GM08714 (cell line): Measurements from ENCODE around the gene IFNE.
"Not testable (repeated sequence)": the region's sequence is repeated elsewhere in the genome, so short reads cannot be mapped to it uniquely, and the experiment has no call there.

ENCODE experiments used
- H3K4me3 ChIP-seq: fragments of 200-500 bp; sonication (Bioruptor generic); 2 replicates; pipeline ENCODE4 v1.5.1; 2014; ENCODE audit warnings: mild to moderate bottlenecking, low read length, inconsistent platforms
- ZNF274 ChIP-seq: IDR thresholded peaks from 2 replicates; pipeline ENCODE4 v1.6.1; 2012; ENCODE audit warnings: mild to moderate bottlenecking, low read depth, low read length

Gene IFNE

DNA sequence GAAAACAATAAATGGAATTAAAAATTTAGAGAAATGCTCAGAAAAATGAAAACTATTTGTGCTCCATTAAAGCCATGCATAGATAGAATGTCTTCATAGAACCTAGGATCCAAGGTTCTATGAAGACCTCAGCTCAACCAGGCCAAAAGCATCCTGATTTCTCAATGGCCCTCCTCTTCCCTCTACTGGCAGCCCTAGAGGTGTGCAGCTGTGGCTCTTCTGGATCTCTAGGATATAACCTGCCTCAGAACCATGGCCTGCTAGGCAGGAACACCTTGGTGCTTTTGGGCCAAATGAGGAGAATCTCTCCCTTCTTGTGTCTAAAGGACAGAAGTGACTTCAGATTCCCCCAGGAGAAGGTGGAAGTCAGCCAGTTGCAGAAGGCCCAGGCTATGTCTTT is 26.8 kb downstream of the IFNE start:
- no peak for TF ChIP-seq ZNF274
- no peak overlapping the region for H3K4me3 ChIP-seq

DNA sequence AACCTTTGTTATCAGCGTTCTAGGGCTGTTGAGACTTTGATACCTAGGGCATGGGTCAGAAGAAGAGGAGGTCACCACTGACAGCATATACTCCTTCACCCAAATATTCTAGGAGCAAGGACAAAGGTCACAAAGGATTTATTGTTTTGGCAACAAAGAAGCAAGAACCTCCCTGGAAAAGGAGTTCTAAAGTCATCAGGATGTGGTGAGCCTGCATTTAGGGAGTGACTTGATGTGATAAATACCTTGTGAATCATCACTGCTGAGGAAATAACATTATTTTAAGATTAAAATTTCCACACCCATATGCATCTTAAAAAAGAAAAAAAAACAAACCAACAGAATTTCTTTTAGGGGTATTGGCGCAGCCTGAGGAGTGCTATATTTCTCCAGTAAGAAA is 28.0 kb downstream of the IFNE start:
- no peak overlapping the region for H3K4me3 ChIP-seq
- TF ChIP-seq ZNF274: no peak

DNA sequence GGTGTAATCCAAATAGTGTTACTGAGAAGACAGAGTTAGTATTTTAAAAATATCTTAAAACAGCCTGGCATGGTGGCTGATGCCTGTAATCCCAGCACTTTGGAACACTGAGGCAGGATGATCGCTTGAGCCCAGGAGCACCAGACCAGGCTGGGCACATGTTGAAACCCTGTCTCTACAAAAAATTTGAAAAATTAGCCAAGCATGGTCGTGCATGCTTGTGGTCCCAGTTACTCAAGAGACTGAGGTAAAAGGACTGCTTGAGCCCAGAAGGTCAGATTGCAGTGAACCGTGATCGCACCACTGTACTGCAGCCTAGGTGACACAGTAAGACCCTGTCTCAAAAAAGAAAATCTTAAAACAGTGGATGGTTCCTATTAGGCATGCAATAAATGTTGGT is 29.4 kb downstream of the IFNE start:
- TF ChIP-seq ZNF274: no peak

DNA sequence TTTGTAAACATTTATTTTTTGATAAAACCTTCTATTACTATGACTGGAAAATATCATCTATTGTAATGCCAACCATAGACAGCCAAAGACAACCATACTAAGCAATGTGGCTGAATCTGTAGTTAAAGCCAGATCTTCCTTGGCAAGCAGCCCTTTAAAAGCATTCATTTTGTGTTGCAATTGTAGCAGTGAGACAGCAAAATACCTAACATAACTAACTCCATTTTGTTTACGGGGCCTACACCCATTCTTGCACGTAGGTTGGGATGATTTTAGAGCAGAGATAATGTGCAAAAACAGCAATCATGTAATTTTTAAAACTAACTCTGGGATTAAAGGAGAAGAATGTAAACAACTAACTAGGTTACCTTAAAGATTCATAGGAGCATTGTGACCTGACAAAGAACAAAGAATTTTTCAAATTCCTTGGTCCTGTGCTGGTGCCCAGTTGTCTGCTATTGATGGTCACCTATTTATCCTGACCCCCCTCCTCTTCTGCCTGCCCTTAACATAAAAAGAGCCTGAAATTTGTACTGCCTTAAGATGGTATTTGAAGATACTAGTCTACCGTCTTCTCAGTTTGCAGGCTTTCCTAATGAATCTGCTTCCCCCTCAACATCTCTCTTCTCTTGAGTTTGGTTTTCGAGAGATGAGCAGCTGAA is 31.2 kb downstream of the IFNE start:
- no peak for TF ChIP-seq ZNF274
- no peak overlapping the region for H3K4me3 ChIP-seq

More for the DNA sequence above, 29.4 kb downstream of the IFNE start:
- no peak overlapping the region for H3K4me3 ChIP-seq

DNA sequence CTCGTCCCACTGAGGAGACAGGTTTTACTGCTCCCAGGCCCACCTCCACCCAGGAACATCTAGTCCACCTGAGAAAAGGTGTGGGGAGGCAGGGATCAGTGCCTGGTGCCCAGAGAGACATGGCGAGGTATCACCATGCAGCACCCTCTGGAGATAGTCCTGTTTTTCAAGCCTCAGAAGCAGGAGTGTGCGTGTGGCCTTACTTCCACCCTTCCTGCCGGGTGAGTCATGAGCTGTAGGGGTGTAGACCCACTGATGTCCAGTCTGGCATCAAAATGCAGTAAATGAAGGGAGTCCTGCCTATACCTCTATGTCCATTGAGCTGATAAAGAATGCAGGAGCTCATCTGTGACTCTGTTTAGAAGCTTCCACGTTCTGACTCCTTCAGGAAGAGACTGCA is 32.8 kb downstream of the IFNE start:
- not testable (repeated sequence) for H3K4me3 ChIP-seq

DNA sequence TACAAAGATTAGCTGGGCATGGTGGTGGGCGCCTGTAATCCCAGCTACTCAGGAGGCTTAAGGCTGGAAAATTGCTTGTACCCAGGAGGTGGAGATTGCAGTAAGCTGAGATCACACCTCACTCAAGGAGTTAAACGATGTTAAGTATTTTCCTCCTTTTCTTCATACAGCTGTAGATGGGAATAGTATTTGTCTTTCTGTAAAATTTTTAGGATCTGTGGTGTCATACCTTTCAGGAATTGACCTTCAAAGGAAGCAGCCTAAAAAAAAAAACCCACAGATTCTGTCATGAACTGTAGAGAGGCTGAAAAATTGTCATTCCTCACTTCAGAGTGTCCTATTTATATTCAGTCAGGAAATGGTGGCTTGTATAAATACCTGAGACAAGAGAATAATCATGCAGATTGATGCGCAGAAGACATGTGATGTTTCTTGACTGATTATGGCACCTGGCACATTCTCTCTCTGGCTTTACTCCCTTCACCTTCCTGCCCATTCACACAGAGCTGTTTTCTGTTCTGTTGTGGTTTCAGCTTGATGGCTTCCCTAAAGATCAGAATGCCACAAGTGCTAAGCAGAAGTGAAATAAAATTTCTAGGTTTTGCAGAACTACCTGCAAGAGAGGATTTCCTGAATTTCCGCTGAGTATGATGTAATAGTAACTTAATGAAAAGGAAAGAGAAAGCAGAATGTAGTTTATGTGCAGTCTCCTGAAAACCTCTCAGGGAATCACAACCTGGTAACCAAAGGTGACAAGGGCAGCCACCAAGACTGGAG is 38.1 kb downstream of the IFNE start:
- H3K4me3 ChIP-seq: no peak overlapping the region; the same call in 1 of the 2 replicates
- no peak for TF ChIP-seq ZNF274

DNA sequence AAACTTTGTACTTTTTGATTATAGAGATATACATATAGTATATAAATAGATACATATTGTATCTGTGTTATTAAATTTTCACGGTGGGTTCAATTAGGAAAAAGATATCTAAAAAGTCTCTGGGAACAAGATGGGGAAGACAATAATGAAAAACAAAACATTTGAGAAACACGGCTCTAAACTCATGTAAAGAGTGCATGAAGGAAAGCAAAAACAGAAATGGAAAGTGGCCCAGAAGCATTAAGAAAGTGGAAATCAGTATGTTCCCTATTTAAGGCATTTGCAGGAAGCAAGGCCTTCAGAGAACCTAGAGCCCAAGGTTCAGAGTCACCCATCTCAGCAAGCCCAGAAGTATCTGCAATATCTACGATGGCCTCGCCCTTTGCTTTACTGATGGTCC is 42.0 kb downstream of the IFNE start, which contains the start of gene IFNA1:
IFNA1 (plus strand) TSS at position 301 of the 400 bp plus-strand sequence; CDS start at position 370, 69 bp downstream.
- TF ChIP-seq ZNF274: no peak
- no peak within 1 kb of the TSS for H3K4me3 ChIP-seq

DNA sequence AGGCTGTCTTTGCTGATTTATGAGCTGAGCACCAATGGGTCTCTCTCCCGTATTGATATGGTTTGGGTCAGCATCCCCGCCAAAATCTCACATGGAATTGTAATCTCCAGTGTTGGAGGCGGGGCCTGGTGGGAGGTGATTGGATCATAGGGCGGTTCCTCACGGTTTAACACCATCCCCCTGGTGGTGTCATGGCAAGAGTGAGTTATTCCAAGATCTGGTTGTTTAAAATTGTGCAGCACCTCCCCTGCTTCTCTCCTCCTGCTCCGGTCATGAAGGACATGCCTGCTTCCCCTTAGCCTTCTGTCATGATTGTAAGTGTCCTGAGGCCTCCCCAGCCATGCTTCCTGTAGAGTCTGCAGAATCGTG is 47.1 kb downstream of the IFNE start:
- H3K4me3 ChIP-seq: not testable (repeated sequence)

DNA sequence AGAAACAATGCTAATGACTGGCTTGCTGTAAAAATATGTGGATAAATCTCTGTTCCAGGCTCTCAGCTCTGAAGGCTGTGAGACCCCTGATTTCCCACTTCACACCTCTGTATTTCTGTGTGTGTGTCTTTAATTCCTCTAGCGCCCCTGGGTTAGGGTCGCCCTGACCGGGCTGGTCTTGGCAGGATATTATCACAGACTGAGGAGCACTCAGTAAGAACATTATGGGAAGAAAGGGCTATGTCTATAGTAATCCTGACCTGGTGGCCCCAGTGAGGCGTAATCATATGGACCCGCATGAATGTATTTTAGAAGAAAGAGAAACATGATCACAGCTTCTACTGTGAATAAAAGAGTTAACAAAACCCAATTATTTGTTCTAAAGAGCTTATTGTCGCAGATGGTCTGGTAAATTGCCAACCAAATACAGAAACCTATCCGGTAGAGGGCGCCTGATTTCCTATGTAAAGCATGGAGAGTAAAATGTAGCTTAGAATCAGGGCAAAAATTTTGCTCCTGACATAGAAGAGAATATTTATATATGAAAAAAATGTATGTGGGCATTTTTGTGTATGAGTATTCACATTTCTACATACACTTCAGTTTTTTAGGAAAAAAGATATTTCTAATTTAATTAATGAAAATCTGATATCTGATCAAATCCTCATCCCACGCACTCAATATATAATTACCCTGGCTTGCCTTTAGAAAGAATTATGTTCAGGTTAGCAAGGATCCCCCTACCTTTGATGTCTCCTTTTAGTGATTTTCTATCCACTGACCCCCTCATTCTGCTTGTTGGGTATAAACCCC is 47.7 kb downstream of the IFNE start:
- no peak for TF ChIP-seq ZNF274
- H3K4me3 ChIP-seq: no peak overlapping the region

DNA sequence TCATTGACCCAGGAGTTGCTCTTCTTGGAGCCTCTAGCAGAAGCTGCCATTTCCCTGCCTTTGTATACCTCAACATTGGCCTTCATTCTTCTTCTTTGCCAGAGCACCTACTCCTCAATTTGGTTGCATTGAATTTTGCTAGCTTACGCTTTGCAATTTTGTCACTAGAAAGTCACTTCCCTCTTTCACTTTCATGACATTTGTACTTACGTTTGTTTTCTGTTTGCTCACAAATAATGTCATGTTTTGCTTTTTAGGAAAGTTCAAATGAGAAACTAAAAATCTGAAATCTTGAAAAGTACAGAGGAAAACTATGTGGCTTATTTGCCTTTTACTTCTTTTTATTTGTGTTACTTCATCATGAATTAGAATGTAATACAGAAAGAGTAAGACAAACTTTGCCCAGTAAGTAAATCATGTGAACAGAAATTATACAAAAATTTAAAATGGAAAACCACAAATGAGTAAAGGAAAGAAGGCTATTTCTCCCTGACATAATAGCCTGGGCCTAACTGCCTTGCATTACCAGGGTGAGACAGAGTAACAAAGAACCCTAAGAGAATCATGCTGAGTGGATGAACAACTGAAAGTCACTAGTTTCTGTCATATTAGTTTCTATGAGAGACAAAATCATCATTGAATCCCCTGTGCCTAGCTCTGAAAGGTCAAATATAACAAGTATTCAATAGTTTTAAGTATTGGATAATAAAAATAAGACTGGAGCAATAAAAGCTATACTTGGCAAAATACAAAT is 49.3 kb downstream of the IFNE start:
- H3K4me3 ChIP-seq: no peak overlapping the region
- no peak for TF ChIP-seq ZNF274
